MM.1S (cell line): ENCODE data around the gene OVOL1.

Experiments used
- DNase-seq: peaks from one replicate; pipeline ENCODE4 v3.0.0-alpha.2; 2015
- H2AFZ ChIP-seq: fragments of 300-600 bp; sonication (generic); 2 replicates; pipeline ENCODE4 v1.6.0; 2016; ENCODE audit warnings: antibody characterized with exemption, low read length
- H3F3A ChIP-seq: fragments of 300-600 bp; sonication (generic); 2 replicates; pipeline ENCODE4 v1.6.1; 2016; ENCODE audit warnings: mild to moderate bottlenecking, antibody characterized with exemption, low read length, moderate library complexity, mixed read lengths; ENCODE audit not compliant: insufficient read depth
- H3K27ac ChIP-seq: fragments of 300-600 bp; sonication (generic); 2 replicates; pipeline ENCODE4 v1.5.1; 2016; ENCODE audit warnings: mild to moderate bottlenecking, low read length
- H3K27me3 ChIP-seq: fragments of 300-600 bp; sonication (generic); replicated peaks from 2 replicates; pipeline ENCODE4 v1.6.0; 2016; ENCODE audit warnings: low read length; ENCODE audit not compliant: insufficient read depth
- H3K36me3 ChIP-seq: fragments of 300-600 bp; sonication (generic); replicated peaks from 2 replicates; pipeline ENCODE4 v1.6.1; 2016; ENCODE audit warnings: mild to moderate bottlenecking, low read length, mixed read lengths; ENCODE audit not compliant: insufficient read depth
- H3K4me1 ChIP-seq: fragments of 300-600 bp; sonication (generic); 2 replicates; pipeline ENCODE4 v1.6.1; 2016; ENCODE audit warnings: low read length, mixed read lengths
- H3K4me2 ChIP-seq: fragments of 300-600 bp; sonication (generic); 2 replicates; pipeline ENCODE4 v1.6.0; 2016; ENCODE audit warnings: low read depth, low read length
- H3K4me3 ChIP-seq: fragments of 300-600 bp; sonication (generic); 2 replicates; pipeline ENCODE4 v1.5.1; 2016; ENCODE audit warnings: low read length, mixed read lengths
- H3K79me2 ChIP-seq: fragments of 300-600 bp; sonication (generic); 2 replicates; pipeline ENCODE4 v1.6.1; 2016; ENCODE audit warnings: mixed run types, low read length, mixed read lengths
- H3K9ac ChIP-seq: fragments of 300-600 bp; sonication (generic); 2 replicates; pipeline ENCODE4 v1.6.1; 2016; ENCODE audit warnings: low read length, mixed read lengths
- H3K9me2 ChIP-seq: fragments of 300-600 bp; sonication (generic); replicated peaks from 2 replicates; pipeline ENCODE4 v1.6.1; 2016; ENCODE audit warnings: mild to moderate bottlenecking, low read length, mixed read lengths; ENCODE audit not compliant: insufficient read depth
- H3K9me3 ChIP-seq: fragments of 300-600 bp; sonication (generic); replicated peaks from 2 replicates; pipeline ENCODE4 v1.6.1; 2016; ENCODE audit warnings: mild to moderate bottlenecking, low read length, mixed read lengths; ENCODE audit not compliant: insufficient read depth
- H4K20me1 ChIP-seq: fragments of 300-600 bp; sonication (generic); 2 replicates; pipeline ENCODE4 v1.6.1; 2016; ENCODE audit warnings: mild to moderate bottlenecking, low read length, moderate library complexity, mixed read lengths; ENCODE audit not compliant: insufficient read depth
- CTCF ChIP-seq: fragments of 300-600 bp; sonication (generic); IDR thresholded peaks from 2 replicates; pipeline ENCODE4 v1.5.1; 2016; ENCODE audit warnings: antibody characterized with exemption, low read length, mixed read lengths
- EZH2 ChIP-seq: fragments of 300-600 bp; sonication (generic); optimal IDR thresholded peaks from 2 replicates; pipeline ENCODE3; 2017; ENCODE audit warnings: low read depth, mild to moderate bottlenecking, antibody characterized with exemption, low read length, mixed read lengths
- EZH2phosphoT487 ChIP-seq: fragments of 300-600 bp; sonication (generic); IDR thresholded peaks from 2 replicates; pipeline ENCODE4 v1.6.1; 2018; ENCODE audit warnings: antibody characterized with exemption, low read length

The OVOL1 gene

GRCh38 chr11:65810046-65810868, 23.4 kb downstream of the OVOL1 start:
- no peaks in the 10 kb centered on the region for H3K36me3 ChIP-seq
- no peak overlapping the region for H3K4me2 ChIP-seq
- peaks cover 19% of the 10 kb centered on the region for H3K27me3 ChIP-seq
- TF ChIP-seq EZH2 = no peak
- TF ChIP-seq CTCF = peak; percentile 23; the same call in 1 of the 2 replicates
- TF ChIP-seq EZH2phosphoT487 = no peak
- no peaks in the 10 kb centered on the region for H3K4me1 ChIP-seq
- no peak overlapping the region for H3K9ac ChIP-seq
- no peak overlapping the region for H3K27ac ChIP-seq
- DNase-seq = peak; percentile 37
- no peaks in the 10 kb centered on the region for H3K79me2 ChIP-seq
- no peaks in the 10 kb centered on the region for H3F3A ChIP-seq
- no peaks in the 10 kb centered on the region for H3K9me2 ChIP-seq
- no peak overlapping the region for H2AFZ ChIP-seq
- H3K9me3 ChIP-seq = no peaks in the 10 kb centered on the region
- no peaks in the 10 kb centered on the region for H4K20me1 ChIP-seq
- no peak overlapping the region for H3K4me3 ChIP-seq

- no peak overlapping the region for H3K4me2 ChIP-seq
- no peaks in the 10 kb centered on the region for H3K9me2 ChIP-seq
- no peaks in the 10 kb centered on the region for H3K79me2 ChIP-seq
- H3K36me3 ChIP-seq = no peaks in the 10 kb centered on the region
- TF ChIP-seq EZH2phosphoT487 (no peak), EZH2 (no peak), CTCF (no peak)
- DNase-seq = no peak
- H3K27ac ChIP-seq = no peak overlapping the region
- H3K4me1 ChIP-seq = no peaks in the 10 kb centered on the region
- H3K4me3 ChIP-seq = no peak overlapping the region
- H4K20me1 ChIP-seq = no peaks in the 10 kb centered on the region
- no peak overlapping the region for H2AFZ ChIP-seq
- no peaks in the 10 kb centered on the region for H3F3A ChIP-seq
- no peaks in the 10 kb centered on the region for H3K9me3 ChIP-seq
- H3K27me3 ChIP-seq = peaks cover 19% of the 10 kb centered on the region
- H3K9ac ChIP-seq = no peak overlapping the region
Measured at GRCh38 chr11:65811764-65812475, 25.1 kb downstream of the OVOL1 start.

- no peaks in the 10 kb centered on the region for H3K79me2 ChIP-seq
- H3F3A ChIP-seq = peaks cover 4% of the 10 kb centered on the region
- H3K36me3 ChIP-seq = no peaks in the 10 kb centered on the region
- peaks cover 7% of the 10 kb centered on the region; the same call in 1 of the 2 replicates for H3K27me3 ChIP-seq
- no peak overlapping the region for H3K9ac ChIP-seq
- H2AFZ ChIP-seq = no peak overlapping the region
- H3K9me2 ChIP-seq = no peaks in the 10 kb centered on the region
- DNase-seq = no peak
- H3K4me2 ChIP-seq = no peak overlapping the region
- H3K27ac ChIP-seq = no peak overlapping the region
- no peak overlapping the region for H3K4me3 ChIP-seq
- H4K20me1 ChIP-seq = no peaks in the 10 kb centered on the region
- H3K4me1 ChIP-seq = 0 out of 2 replicates have a peak, but pooled peaks cover 8% of the 10 kb centered on the region
- TF ChIP-seq CTCF = no peak
- no peaks in the 10 kb centered on the region for H3K9me3 ChIP-seq
Measured at GRCh38 chr11:65814131-65814985, 27.5 kb downstream of the OVOL1 start.
